AG08395 (cell line): Measurements from ENCODE around the gene TMEM169.
"Not testable (repeated sequence)": the region's sequence is repeated elsewhere in the genome, so short reads cannot be mapped to it uniquely, and the experiment has no call there.

ENCODE experiments used
- DNase-seq: peaks from one replicate; pipeline ENCODE4 v3.0.0; 2012; ENCODE audit warnings: mixed read lengths, low spot score

TMEM169 gene

DNA sequence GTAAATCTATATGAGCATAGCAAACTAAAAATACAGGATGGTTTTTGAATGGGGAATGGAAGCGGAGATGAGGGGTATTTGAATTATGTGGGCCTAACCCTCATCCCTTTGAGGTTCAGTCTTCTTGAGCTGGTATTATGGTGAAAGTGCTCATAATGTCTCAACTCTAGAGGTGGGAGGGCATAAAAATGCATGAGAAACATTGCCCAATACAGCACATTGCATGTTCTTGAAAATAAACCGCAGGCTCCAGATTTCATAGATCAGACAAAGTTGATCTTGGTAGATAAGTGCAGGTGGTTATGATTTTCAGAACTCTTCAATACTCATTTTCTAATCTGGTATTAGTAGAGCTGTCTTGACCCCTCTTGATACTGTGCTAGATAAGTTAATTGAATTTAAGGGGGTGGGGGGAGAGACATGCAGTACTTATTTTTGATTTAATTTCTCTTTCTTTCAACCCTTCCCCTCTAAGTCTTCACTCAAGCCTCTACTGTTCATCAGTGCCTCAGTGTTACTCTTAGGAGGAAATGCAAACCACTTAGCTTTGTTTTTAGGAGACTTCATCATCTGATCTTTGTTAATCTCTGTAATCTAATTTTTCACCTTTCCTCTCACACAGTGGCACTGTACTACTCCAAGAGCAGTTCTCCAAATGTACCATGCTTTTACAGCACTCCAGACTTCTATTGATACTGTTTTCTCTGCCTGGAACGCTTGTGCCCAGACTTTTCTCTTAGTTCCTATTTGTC, 49.6 kb downstream of the TMEM169 start:
- no peak for DNase-seq

DNA sequence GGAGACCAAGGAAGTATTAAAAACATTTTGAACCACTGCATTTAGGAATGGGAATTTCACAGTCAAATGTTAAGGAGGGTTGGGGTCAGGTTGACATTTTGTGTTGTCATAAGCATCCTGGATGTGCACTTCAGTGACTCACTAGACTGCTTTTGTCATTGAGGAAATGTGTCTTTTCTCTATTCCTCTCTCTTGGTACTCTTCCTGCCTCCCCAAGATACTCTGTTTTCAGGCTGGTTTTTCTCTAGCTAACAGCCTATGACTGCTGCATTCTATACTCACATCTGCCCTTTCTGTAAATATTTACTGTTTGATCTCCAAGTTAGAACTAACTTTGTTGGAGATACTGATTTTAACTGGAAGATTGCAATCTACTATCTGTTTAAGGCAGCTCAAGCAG, 50.9 kb downstream of the TMEM169 start:
- DNase-seq, result no peak

DNA sequence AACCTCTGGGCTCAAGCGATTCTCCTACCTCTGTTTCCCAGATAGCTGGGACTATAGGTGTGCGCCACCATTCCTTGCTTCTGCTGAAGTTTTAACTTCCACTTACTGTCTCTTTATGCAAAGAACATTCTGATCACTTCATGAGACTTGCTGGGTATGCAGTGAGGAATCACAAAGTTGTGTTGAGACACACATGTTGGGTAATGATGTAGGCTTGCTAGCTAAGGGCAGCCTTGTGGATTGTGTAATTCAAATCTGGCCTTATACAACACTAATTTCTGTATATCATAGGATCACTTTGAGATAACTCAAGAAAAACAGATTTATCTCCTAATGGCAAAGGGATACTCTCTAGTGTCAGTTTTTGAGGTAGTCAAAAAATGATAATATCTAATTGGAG, 51.7 kb downstream of the TMEM169 start:
- no peak for DNase-seq

DNA sequence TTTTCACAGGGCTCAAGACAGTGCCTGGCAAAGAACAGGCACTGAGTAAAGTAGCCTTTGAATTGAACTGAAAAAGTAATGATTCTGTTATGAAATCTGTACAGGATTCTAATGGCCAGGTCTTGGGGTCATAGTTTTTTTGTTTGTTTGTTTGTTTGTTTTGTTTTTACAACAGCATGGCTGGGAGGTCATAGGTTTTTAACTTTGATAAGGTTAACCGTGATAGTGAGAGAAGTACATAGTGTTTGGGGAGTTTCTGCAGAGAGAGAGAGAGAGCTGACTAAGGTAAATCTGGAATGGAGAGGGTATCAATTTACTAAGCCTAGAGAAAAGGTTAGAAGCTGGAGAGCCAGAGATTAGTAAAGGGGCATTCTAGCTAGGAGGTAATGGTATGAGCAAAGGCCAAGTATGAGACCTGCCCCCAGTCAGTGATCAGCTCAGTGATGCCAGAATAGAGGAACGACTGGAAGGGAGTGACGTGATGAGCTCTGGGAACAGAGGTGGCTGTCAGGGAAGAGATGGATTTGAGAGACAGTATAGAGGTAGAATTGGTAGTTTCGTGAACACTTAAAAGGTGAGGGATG, 53.3 kb downstream of the TMEM169 start:
- DNase-seq, result no peak

DNA sequence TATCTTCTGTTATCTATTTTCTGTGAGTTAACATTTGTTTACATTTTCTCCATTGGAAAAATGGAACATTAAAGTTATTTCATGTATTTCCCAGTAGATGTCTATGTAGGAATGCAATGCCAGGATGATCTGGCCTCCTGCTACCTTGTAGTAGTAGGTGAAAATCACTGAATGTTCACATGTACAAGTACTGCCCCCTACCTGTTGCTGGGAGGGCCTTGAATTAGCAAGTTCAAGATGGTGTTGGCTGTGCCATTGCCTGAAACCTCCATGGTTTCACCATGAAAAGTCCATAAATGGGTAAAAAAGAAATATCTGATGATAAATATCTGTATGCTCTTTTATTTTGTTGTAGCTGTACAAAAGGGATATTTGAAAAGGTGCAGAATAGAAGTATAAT, 58.2 kb downstream of the TMEM169 start:
- DNase-seq, result no peak

DNA sequence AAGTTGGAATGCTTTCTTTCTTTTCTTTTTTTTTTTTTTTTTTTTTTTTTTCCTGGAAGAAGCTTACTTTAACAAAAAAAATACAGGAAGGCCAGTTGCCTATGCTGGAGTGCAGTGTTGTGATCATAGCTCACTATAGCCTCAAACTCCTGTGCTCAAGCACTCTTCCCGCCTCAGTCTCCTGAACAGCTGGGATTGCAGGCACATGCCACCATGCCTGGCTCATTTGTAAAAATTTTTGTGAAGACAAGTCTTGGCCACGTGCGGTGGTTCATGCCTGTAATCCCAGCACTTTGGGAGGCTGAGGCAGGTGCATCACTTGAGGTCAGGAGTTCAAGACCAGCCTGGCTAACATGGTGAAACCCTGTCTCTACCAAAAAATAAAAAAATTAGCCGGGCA, 59.8 kb downstream of the TMEM169 start:
- not testable (repeated sequence) for DNase-seq

DNA sequence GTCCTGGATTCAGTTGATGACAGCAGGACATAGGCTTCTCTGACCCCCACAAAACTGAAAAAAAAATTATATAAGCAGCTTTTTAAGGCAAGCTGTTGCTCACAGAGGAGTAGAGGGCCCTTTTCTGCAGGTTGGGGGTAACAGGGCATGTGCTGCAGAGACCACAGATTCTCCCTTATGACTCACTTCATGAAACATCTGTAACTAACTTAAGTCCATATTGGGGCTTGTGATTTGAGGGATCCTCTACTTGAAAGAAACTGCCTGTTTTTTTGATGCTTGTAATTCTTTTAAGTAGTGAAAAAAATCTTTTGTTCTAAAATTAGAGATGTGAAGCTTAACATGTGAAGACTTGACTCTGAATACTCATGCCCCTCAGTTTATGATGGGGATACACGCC, 60.8 kb downstream of the TMEM169 start:
- peak; percentile 79 for DNase-seq

DNA sequence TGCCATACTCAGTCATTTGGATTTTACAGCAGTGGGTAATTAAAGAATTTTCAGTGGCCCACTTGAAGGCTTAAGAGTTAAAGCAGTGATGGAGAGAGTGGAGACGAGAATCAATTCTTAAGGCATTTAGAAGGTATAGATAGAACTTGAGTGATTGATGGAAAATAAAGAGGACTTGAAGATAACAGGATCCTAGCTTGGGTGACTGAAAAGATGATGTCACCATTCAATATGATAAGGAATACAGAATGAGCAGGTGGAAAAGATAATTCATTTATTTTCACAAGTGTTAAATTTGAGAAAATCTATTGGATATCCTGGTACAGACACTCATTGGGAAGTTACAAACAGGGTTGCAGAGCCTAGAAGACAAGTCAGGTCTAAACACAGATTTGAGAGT, 62.7 kb downstream of the TMEM169 start:
- DNase-seq, result no peak

DNA sequence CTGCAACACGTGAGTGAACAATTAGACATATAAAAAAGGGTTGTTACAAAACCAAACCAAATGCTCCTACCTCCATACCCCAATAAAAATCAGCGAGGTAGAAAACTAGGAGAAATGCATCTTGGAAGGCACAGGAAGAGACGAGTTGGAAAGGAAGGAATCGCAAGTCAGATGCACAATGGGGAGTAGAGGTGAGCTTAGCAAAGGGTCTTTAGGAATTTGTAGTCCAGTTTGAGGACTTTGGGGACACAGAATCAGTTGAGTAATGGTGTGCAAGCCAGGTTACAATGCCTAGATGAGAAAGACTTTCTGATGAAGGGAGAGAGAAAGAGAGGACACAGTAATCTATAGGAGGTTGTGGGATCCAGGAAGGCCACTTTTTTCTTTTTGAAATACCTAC, 63.1 kb downstream of the TMEM169 start:
- DNase-seq, result no peak

DNA sequence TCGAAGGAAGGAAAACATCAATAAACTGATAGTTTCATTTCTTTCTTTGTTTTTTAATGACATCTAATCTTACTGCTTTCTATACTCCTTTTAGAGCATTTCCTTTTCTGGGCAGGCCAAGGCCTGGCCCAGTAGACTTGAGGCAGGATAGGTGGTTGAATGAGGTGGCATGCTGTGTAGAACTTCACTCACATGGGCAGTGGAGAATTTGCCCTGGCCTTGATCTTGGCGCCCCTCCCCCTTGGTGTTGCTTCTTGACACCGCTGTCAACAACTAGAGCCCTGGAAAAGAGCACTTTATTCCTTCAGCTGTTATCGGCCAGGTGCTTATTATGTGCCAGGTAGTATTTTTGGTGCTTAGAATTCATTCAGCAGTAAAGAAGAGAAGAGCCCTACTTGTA, 64.9 kb downstream of the TMEM169 start:
- no peak for DNase-seq

DNA sequence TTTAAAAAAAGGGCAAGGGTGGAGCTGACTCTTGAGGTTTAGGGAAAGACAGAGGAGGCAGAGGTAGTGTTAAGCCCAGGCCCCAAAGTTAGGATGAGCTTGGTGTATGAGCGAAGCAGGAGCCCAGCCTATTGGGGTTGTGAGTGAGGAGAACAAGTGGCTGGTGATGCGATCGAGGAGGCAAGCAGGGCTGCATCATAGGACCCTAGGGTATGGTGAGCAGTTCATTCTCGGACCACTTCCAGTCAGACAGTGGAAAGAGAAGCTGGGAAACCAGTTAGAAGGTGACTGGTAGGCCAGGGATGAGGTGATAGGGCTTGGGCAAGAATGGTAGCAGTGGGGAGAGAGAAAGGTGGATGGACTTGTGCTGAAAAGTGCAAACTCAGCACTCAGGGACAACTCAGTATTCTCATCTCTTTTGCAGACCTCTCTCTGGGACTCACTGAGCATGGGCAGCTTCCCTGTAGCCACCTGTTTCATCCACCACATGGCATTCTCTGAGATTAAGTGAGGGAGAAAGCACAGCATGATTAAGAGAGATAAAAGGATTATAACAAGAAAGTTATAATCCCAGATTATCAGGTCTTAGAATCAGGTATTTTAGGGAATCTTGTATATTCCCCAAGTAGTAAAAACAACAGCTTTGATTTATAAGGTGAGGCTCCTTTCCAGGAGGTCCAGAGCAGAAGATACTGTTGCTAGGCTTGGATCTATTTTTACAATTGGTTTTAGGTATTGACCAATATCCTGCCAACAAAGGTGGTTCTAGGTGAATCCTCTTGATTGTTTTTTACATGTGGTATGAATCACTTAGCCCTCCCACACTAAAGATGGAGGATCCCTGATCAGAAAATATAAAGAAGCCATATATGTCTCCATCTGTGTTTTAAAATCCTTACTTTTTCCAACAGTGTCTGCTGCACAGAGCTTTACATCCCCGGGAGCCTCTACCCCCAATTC, 65.7 kb downstream of the TMEM169 start:
- no peak for DNase-seq

DNA sequence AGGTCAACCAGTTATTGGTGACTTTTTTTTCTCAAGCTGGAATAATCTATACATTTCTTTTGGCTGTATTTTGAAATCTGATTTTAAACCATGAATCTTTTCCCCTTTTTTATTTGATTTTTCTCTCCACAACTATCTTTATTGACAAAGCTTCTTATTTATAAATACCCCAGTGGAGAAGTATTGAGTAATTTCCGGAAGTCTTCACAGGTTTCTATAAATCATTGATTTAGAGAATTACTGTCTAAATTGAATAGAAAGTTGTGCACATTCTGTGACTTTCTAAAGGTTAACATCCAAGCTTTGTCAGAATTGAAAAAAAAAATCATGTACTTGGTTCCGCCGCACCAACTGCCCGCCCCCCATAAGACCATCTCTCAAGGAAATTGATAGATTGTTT, 67.3 kb downstream of the TMEM169 start:
- DNase-seq, result no peak

DNA sequence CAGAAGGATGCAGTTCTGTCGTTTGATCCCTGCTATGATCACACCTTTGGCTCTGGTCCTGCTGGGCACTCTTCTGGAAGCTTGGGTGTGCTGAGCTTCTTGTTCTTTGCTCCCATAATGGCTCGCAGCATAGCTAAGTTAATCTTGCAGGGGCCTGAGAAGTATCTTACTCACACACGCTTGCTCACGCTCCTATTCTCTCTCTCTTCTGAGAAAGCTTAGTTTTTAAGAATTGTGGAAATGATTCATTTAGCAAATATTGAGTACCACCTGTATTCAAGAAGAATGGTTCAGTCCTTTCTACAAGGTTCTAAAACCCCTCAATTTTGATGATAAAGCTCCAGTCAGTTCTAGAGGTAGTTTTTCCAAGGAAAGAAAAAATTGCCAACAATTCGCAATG, 68.0 kb downstream of the TMEM169 start:
- DNase-seq, result no peak

DNA sequence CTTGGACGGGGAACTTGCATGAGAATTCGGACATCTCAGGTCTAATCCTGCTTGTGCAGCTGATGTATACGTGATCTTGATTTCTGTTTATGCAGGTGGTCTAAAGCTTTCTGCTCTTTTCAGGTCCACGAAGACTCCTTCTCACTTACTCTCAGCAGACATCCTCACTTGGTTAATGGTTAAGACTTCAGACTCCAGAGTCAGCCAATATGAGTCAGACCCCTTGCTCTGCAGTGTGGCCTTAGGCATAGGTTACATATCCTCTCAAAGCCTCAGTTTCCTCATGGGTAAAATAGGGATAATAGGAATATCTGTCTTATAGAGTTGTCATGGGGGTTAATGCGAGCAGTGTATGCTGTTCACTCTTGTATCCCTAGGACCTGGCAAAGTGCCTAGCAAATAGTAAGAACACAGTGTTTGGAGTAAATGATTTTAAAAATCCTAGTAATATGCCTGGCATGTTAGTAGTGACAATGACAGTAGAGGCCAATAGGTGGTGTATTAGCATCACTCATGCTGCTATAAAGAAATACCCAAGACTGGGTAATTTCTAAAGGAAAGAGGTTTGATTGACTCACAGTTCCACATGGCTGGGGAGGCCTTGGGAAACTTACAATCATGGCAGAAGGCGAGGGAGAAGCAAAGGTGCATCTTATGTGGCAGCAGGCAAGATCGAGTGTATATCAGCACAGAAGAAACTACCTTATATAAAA, 69.8 kb downstream of the TMEM169 start:
- peak; percentile 14 for DNase-seq
